Fibroblast of gingiva (primary cell): ENCODE measurements around the gene FLYWCH2.
"Not testable (repeated sequence)": the region's sequence is repeated elsewhere in the genome, so short reads cannot be mapped to it uniquely, and the experiment has no call there.

Experiments used
- DNase-seq: peaks from one replicate; pipeline ENCODE4 v3.0.0-alpha.2; 2011; ENCODE audit warnings: low read depth

Gene FLYWCH2

GRCh38 chr16:2912330-2913199 is 29.6 kb downstream of the FLYWCH2 start:
- DNase-seq = peak; percentile 75

- DNase-seq = no peak
These were observed 30.6 kb downstream of the FLYWCH2 start for GRCh38 chr16:2913603-2914002.

- no peak for DNase-seq
These were observed 31.2 kb downstream of the FLYWCH2 start for GRCh38 chr16:2914233-2914632.

- DNase-seq = no peak
These were observed 32.3 kb downstream of the FLYWCH2 start for GRCh38 chr16:2915196-2915929.

GRCh38 chr16:2919511-2920255 is 36.7 kb downstream of the FLYWCH2 start:
- DNase-seq = peak; percentile 95

GRCh38 chr16:2923481-2923880 is 40.5 kb downstream of the FLYWCH2 start:
- DNase-seq = no peak

GRCh38 chr16:2924901-2925755 is 42.1 kb downstream of the FLYWCH2 start:
- DNase-seq = no peak

GRCh38 chr16:2925951-2926649 is 43.1 kb downstream of the FLYWCH2 start:
- no peak for DNase-seq

GRCh38 chr16:2926650-2926999 is 43.6 kb downstream of the FLYWCH2 start:
- no peak for DNase-seq

GRCh38 chr16:2927010-2927646 is 44.1 kb downstream of the FLYWCH2 start:
- DNase-seq = peak; percentile 80

- not testable (repeated sequence) for DNase-seq
These were observed 45.1 kb downstream of the FLYWCH2 start for GRCh38 chr16:2928151-2928550.

GRCh38 chr16:2928796-2929195 is 45.8 kb downstream of the FLYWCH2 start:
- no peak for DNase-seq

- DNase-seq = no peak
These were observed 46.7 kb downstream of the FLYWCH2 start for GRCh38 chr16:2929693-2930092.

- DNase-seq = no peak
These were observed 47.2 kb downstream of the FLYWCH2 start for GRCh38 chr16:2930236-2930635.

- DNase-seq = not testable (repeated sequence)
These were observed 48.4 kb downstream of the FLYWCH2 start for GRCh38 chr16:2931231-2931914.

- no peak for DNase-seq
These were observed 50.1 kb downstream of the FLYWCH2 start for GRCh38 chr16:2933136-2933535.

GRCh38 chr16:2933701-2934100 is 50.7 kb downstream of the FLYWCH2 start:
- DNase-seq = no peak

GRCh38 chr16:2934450-2934849 is 51.4 kb downstream of the FLYWCH2 start:
- no peak for DNase-seq

GRCh38 chr16:2936436-2937011 is 53.5 kb downstream of the FLYWCH2 start:
- DNase-seq = no peak

- DNase-seq = no peak
These were observed 54.2 kb downstream of the FLYWCH2 start for GRCh38 chr16:2937170-2937569.
